Left renal cortex interstitium (tissue), 4 donors: ENCODE results near the gene JAZF1. TPM values are rescaled to one million over a fixed set of nuclear protein-coding genes. Genes with fewer than 3 reads are reported as not detected.

Experiments used
- DNase-seq, 4 donors: peaks; one replicate each; pipeline ENCODE4 v3.0.0-alpha.2; 2013; ENCODE audit warnings: low read depth in 4 of 4, low spot score in 2 of 4, missing footprints in 1 of 4
- polyA plus RNA-seq, 4 donors: library from polyadenylated mRNA; unstranded; fragments of 120-200 nt; gene quantifications; one replicate each; pipeline ENCODE4 v1.2.1, GENCODE V29; 2013; ENCODE audit not compliant: insufficient read length in 4 of 4

JAZF1 gene
- polyA plus RNA-seq, 4 donors, result 10.9 to 15.5 (median 13.3) TPM

DNA sequence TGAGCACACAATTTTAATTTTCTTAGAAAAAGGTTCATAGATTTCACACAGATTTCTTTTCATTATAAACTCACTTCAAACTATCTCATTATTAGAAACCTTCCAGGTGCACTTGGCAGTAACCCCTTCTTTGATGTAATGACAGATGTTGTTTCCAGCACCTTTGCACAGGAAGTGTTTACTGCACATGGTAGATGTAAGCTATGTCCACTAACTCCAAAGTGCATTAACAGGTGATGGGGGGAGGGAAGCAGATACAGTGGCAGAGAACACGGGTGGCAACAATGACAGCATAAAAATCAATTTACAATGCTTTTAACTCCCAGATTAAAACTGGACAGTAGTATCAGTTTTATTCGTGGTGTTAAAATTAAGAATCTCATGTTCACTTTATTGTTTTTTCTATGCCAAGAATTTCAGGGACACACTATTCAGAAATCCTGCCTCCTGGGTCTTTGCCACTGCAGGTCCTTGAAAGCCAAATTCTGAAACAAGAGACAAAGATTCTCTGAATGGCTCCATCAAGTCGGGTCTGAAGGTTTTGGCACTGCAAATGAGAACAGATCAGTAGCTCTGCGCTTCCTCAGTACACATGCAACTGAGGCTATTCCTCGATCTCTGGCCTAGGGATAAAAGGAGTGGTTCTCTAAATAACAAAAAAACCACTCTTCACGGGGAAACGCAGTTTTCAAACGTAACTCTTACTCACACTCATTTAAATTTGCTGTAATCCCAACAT, 187.7 kb downstream of the JAZF1 start:
- DNase-seq, result no peak

DNA sequence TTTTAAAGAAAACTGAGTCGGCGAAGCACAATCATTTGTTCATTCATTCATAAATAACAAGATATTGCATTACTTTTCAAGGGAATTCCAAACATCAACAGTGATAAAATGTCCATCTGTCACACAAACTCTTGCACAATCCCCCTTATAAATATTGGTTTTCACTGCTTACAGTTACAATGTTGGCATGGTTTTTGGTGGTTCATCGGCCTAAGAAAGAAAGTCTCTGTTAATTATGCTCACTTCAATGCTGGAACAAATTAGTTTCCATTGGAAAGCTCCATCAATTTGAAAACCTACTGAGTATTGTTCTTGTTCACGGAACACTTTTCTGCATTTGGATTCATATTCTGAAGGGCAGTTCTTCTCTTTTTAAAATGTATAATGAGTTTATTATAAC, 188.5 kb downstream of the JAZF1 start:
- no peak for DNase-seq

DNA sequence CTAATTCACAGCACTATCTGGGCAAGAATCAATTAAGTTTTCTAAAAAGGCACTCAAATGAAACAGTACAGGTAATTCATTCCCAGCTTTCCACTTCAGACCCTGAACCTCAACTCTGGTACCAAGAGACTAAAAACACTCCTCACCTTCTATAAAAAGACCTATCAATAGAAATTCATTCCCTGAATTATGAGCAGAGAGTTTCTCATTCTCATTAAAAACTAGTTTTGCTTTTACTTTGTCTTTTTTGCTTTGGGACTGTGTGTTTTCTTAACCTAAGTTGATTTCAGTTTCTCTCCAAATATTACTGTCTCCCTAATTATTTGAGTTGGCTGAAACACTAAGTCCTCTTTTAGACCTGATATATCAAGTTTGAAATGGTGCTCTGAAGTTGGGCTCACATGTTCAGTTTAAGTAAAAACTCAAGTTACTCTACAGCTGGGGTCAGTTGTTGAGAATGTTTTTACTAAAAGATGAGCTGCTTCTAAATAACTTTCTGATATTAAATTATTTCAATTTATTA, 189.5 kb downstream of the JAZF1 start:
- DNase-seq, result no peak

DNA sequence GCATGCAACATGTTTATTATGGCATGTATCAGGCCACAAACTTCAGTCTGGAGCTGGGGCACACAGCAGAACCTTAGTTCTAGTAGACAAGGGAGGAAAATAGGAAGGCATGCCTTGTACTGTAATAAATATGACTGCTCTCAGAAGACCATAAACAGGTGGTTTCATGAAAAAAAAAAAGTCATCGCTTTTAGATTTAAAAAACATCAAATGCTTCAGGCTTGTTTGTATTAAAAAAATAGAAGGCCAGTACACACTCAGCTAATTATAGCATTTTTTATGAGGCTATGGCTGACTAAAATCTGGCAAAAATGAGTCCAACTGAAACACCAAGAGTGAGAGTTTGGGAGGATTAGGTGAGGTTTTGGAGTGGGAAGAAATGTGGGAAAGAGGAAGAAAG, 204.1 kb downstream of the JAZF1 start:
- no peak for DNase-seq

DNA sequence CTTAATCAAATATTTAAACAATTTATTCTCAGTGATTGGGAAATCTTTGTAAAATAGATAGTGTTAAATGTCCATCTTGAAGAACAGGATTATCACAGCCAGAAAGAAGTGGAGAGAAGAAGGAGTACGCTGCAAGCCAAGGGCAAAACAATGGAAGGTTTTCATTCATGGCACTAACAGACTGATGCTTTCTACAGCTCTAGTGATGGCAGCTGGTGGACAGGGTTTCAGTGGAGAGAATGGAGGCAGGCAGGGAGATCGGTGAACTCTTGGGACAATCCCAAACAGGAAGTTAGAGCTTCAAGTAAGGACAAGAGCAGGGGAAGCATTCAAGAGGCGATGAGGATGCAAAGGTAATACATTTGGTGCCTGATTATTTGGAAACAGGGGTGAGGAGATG, 207.0 kb downstream of the JAZF1 start:
- DNase-seq, result no peak

DNA sequence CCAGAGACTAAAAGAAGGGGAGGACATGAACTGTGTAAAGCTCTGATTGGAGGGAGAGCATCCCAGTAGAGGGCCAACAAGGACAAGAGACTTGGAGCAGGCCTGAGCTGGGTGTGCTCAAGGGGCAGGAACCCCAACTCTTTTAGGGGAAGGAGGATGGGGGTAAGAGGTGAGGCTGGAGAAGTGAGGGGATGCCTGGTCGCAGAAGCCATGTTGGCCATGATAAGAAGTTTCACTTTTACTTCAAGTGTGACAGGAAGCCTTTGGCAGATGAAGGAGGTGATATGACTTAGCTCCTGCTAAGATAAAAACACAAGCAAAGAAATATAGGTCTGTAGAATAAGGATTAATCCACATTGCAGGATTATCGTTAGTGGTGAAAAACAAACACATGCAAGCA, 208.3 kb downstream of the JAZF1 start:
- DNase-seq, result no peak

DNA sequence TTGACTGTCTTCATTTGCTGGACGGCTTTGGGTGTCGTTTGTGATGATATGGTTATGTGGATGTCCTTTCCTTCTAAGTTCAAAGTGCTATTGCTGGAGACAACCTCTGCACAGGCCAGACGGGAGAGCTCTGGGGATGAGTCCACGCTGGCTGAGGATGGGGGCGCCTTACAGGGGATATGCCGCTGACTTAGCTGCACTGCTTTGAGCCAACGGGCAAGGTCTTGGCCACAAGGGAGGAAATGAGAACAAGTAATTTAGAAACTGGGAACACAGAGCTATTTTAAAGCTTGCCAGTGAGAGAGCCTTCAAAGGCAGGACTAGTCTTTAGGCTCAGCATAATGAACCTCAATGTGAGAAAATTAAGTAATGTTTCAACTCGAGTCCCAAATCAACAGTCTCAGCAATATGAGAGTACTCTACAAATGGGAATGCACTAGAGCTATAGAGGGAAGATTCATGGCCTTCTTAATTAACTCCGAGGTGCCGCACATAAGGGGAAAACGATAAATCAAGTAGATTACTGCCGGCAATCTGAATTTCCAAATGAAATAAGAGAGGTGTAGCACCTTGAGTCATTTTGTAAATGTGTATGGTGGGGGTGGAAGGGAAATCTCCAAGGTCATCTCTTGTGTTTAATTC, 209.3 kb downstream of the JAZF1 start:
- DNase-seq, result peak in 2 of 4 donors; percentile 25 to 33

DNA sequence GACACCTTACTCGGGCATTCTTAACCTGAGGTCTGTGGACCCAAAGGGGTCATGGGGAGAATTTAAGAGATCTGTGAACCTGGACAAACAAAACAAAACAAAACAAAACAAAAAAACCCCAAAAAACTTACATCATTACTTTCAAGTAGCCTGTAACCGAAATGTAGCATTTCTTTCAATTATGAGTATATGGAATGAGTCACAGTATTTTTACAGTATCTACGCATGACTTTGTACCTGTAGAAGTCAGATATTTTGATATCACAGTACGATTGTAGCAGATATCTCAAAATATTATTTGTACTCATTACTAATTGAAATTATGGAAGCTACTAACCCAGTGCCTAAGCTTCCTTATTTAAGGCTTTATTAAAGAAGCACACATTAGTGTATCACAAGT, 210.2 kb downstream of the JAZF1 start:
- no peak for DNase-seq

DNA sequence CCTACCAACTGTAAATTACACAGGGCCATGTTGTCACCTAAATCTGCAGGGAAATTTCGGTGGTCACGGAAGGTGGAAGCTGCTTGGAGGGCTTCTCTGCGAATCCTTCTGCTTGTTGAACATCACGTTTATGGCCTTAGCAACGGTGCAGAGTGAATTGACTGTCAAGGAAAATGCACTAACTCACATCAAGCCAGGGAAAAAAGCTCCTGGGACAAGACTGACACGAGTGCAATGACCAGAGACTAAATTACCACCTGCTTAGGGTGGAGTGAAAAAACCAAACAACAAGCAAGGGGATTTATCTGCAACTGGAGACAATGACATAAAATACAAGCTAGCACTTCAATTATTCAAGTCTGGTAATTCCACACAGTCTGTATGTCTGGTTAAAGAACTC, 211.2 kb downstream of the JAZF1 start:
- no peak for DNase-seq

DNA sequence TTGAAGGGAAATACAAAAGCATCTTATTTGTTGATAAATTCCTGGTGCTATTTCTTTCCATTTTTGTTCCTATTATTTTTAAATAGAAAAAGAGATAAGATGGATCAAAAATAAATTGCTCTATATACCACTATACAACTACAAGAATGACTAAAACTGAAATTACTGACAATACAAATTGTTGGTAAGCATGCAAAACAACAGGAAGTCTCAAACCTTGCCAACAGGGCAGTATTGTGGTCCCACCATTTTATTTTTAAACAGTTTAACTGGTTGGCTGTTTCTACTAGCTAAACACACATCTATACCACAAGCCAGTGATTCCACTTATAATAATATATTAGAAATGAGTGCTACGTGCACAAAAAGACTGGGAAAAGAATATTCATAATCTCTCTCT, 213.0 kb downstream of the JAZF1 start:
- DNase-seq, result no peak

DNA sequence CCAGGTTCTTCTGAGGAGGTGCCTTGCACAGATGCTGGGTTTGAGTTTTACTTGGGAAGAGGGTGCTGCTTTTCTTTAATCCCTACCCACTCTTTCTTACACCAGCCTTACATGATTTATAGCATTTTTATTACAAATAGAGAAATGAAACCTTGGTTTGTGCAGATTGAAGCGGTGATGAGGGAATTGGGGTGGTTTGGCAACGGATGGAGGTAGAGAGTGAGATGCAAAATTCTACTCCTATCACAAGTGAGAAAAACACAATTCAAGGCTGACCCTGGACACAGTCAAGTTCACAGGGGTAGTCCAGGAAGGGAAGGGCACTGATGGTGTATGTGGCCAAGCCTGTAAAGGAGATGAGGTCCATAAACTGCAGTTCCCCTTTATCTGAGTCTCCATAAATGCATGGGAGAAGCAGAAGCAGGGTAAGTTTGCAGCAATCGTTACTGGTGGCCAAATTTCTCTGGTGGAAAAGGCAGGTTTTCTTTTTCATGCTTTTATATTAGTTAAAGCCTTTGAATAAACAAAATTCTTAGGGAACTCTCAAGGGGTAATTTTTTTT, 214.3 kb downstream of the JAZF1 start:
- no peak for DNase-seq

DNA sequence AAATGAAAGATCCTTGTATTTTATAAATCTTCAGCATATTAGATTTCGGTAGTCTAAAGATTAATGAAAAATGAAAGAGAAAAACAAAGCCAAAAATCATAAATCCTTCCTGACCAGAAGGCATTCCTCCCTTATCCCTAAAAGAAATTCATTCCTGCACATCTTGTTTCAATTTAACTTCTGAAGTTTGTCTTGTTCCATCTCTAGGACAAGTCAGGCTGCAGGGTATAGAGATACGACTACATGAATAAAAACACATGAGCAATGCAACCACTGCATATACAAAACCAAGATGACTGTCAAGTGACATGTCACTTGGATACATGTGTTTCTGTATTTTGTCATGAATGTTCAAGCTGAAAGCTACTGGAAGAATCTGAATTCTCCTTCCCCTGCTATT, 214.9 kb downstream of the JAZF1 start:
- no peak for DNase-seq

DNA sequence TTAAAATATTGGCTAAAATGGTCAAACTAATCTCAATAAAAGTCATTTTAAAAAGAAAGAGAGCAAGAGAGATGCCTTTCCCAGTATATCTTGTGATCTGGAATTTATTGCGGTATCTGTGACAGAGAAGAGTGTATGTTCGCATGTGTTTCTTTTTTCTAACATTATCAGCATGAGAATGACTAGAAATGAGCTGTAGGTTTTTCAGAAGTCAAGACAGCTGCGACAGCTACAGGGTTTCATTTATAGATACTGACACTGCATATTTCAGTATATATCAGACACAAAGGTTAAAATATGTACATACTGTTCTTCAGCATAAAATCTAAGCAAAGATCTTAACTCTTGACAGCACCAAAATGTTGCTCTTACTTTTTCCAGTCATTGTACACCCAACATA, 215.8 kb downstream of the JAZF1 start:
- DNase-seq, result no peak

DNA sequence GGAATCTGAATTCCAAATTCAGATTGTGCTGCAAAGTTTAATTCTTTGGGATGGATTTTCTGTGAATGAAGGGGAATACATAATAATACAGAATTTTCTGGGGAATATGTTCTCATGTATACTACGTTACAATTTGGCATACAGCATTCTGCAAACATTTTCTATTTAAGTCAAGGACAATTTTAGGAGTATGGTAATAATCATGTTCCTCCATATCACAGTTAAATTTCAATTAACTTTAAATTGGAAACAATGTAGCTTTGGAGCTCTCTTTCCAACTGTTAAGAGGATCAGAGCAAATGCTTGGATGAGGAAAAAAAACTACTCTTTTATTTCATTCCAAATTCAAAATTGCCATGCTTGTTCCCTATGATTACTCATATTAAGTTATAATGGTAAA, 217.5 kb downstream of the JAZF1 start:
- no peak for DNase-seq

DNA sequence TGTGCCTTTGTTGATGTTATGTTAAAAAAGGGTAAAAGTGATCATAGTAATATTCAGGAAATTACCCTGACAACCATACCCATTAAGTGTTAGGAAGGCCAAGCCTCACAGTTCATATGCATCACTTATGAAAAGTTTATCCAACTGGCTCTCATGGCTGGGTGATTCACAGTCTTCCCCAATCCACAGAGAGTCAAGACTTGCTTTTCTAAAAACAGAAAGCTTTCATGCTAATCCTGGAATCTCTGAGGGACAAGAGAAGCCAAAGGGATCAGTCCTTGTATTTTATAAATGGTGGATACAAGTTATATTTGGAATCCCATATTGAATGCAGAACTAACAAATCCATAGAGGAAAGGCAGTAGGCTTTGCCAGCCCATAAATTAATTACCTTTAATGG, 218.3 kb downstream of the JAZF1 start:
- no peak for DNase-seq

DNA sequence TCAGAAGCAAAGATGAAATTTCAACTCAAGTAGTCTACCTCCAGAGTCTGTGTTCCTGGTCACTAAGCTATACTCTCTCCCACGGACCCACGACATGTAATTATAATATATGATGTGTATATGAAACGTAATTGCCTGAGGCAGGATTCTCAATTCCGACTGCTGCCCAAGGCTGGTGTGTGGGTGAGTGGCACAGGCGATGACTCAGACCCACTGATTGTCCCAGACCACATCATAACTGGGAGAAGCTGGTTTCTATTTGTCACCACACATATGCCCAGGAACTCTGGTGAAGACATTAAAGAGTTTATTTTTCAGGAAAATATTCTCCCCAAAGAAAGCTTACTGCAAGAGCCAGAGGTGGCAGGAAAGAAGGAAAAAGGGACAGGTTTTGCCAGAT, 219.3 kb downstream of the JAZF1 start:
- no peak for DNase-seq

DNA sequence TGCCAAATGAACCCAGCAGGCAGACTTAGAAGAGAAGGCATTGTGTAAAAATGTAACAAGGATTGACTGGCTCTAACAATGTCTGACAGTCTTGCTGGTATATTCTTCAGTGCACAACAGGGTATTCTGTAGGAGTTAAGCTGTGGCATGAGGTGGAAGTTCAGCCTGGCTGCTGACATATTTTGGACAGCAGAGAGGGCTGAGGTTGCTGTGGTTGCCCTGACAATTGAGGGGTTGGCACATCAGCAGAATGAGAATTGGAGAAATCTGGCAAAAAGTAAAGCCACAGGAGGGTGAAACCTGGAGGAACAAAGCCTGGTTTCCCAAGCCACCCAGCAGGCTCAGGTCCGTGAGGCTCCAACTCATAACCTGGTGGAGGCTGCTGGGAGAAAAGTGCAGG, 220.2 kb downstream of the JAZF1 start:
- no peak for DNase-seq

DNA sequence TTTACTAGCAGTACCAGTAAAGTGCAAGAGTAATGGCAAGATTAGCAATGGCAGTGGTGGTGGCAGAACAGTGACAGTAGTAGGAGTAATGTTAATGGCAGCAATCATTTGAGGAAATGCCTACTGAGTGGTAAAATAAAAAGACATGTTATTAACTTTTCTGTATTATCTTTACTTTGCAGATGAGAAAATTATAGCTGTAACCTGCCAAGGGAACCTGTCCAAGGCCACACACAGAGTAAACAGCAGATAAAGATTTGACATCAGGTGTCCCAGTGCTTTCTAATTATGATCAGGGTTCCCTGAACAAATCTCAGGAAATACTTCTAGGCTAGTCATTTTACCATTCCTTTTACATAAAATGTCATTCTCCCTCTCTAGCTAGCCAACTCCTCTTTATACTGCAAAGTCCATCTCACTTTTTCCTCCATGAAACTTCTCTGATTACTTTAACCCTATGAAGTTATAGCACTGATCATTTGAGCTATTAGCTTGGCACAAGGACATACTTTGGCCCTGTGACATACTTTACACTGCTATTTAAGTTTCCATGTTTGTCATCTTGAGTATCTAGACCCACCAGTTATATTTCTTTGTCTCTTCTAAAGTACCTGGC, 221.6 kb downstream of the JAZF1 start:
- DNase-seq, result no peak

DNA sequence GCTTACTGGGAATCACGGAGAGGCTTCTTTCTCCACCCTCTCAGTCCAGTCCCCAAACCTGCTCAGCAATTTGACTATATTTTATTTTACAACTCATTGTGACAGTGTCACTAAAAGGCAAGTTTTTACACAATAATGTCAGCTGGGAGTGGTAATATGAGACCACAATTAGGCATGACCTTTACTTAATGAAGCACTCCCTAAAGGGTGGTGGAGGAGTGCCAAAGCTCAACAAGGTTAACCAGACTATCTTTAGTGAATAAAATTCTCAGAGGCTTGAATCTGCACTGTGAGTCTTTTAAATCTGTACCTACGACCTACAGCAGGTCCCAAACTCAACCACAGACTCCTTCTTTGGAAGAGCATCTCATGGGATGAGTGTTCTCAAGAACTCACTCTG, 225.0 kb downstream of the JAZF1 start:
- DNase-seq, result no peak

DNA sequence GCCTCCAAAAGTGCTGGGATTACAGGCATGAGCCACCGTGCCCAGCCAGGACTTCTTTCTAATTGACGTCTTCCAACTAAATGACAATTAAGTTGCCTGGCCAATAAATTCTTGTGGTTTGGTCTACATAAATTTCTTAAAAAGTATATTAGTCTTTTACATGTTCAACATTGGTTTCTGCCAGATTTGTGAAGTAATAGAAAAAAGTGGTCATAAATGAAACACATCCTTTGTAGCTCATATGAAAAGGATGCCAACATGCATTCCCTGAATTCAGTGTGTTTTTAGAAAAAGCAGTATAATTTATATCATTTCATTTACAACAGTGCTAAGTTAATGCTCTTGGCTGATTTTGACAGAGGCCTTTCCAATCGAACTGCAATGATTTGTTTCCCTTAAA, 225.6 kb downstream of the JAZF1 start:
- DNase-seq, result no peak

DNA sequence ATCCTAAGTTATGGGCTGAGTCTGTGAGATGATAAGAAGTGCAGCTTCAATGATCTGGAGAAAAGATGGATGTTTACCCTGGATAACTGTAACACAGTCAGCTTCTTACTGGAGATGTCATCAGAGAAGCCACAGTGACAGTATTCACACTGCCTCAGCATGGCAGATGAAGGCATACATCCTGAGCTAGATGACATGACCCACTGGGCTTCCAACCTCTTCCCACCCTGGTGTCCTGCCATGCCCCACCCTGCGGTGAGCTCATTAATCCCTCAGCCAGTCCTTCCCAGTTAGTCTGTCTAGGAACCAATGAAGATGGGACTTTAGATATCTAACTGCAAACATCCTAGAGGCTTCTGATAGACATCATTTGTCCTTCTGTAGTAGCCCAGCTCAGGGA, 226.8 kb downstream of the JAZF1 start:
- DNase-seq, result no peak

DNA sequence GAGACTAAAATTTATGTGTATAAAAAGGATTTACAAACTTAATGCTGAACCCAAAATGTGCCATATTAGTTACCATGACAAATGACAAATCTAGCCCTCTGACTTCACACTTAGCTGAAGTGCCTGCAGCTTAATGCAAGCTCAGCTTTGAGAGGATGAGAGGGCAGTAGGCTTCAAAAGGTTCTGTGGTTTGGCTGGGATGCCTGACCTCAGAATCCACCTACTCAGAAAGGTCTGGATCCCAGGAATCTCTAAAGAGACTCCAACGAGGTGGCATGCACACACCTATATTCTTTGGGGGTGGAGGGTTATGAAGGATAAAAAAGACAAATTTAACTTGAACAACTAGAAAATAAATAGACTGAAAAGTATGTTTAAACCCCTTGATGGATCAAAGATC, 227.2 kb downstream of the JAZF1 start:
- no peak for DNase-seq
